Sigmoid colon (tissue), 4 donors: ENCODE results near the gene ARHGEF9.

Experiments used
- EP300 ChIP-seq, 4 donors: sonication (generic); formaldehyde crosslinking; IDR thresholded peaks; one replicate each; pipeline ENCODE4 v1.6.1; 2017; ENCODE audit warnings: antibody characterized with exemption in 4 of 4
- POLR2A ChIP-seq, 2 donors: fragments of 450-650 bp; IDR thresholded peaks; one replicate each; pipeline ENCODE4 v1.6.1; 2016; ENCODE audit warnings: antibody characterized with exemption in 2 of 2, mild to moderate bottlenecking in 2 of 2, moderate library complexity in 2 of 2
- POLR2AphosphoS5 ChIP-seq, 4 donors: sonication (generic); formaldehyde crosslinking; IDR thresholded peaks; one replicate each; pipeline ENCODE4 v1.6.1; 2017; ENCODE audit warnings: antibody characterized with exemption in 4 of 4
- TF ChIP-seq, protein P1 (sequence below), 4 experiments: fragments of 450-650 bp in 3 of 4; fragments of 200-600 bp in 1 of 4; IDR thresholded peaks; one replicate each; pipeline ENCODE4 v1.5.1; 2016 to 2019; ENCODE audit warnings: antibody characterized with exemption in 4 of 4, mild to moderate bottlenecking in 3 of 4, moderate library complexity in 2 of 4

DNA sequence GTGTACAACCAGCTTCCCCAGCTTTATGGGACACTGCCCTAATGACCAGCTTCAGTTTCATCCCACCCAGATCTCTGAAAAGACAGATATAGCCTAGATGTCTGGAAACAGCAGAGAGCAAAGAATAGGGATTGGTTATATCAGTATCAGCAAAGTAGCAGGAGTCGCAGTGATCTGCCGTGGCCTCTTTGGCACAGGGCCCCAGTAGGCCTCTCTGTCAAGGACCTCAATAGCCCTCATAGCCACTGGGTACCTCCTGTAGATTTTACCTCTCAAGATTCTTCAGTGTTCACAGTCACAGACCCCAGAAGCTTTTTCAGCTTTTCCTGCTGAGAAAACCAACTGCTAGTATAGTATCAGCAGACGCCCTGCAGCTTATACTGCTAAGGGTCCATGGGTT is 104.6 kb downstream of the ARHGEF9 start:
- TF ChIP-seq POLR2A (IDR thresholded peaks at IDR 0.05) (no peak), POLR2AphosphoS5 (IDR thresholded peaks at IDR 0.05) (no peak), EP300 (IDR thresholded peaks at IDR 0.05) (no peak)
- TF ChIP-seq, protein P1, sequence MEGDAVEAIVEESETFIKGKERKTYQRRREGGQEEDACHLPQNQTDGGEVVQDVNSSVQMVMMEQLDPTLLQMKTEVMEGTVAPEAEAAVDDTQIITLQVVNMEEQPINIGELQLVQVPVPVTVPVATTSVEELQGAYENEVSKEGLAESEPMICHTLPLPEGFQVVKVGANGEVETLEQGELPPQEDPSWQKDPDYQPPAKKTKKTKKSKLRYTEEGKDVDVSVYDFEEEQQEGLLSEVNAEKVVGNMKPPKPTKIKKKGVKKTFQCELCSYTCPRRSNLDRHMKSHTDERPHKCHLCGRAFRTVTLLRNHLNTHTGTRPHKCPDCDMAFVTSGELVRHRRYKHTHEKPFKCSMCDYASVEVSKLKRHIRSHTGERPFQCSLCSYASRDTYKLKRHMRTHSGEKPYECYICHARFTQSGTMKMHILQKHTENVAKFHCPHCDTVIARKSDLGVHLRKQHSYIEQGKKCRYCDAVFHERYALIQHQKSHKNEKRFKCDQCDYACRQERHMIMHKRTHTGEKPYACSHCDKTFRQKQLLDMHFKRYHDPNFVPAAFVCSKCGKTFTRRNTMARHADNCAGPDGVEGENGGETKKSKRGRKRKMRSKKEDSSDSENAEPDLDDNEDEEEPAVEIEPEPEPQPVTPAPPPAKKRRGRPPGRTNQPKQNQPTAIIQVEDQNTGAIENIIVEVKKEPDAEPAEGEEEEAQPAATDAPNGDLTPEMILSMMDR (IDR thresholded peaks at IDR 0.05), result no peak
